CMK (cell line): ENCODE results near the gene GP1BB.
"Not testable (repeated sequence)": the region's sequence is repeated elsewhere in the genome, so short reads cannot be mapped to it uniquely, and the experiment has no call there.

Source experiments
- DNase-seq: peaks from one replicate; pipeline ENCODE4 v3.0.0-alpha.2; 2010; ENCODE audit warnings: low read depth

The GP1BB gene

GRCh38 chr22:19714312-19715187 is 8.8 kb upstream of the GP1BB start, which contains the start of gene SEPTIN5:
TSS of gene SEPTIN5 (plus strand) at chr22:19714503. CDS start at chr22:19714589, 86 bp downstream.
- DNase-seq, result no peak

GRCh38 chr22:19715188-19715930 is 8.0 kb upstream of the GP1BB start:
- no peak for DNase-seq

- DNase-seq, result no peak
Observed at GRCh38 chr22:19716041-19716828, 7.1 kb upstream of the GP1BB start.

- no peak for DNase-seq
Observed at GRCh38 chr22:19716829-19717105, 6.6 kb upstream of the GP1BB start.

GRCh38 chr22:19717181-19717580 is 6.2 kb upstream of the GP1BB start:
- no peak for DNase-seq

GRCh38 chr22:19717691-19718455 is 5.5 kb upstream of the GP1BB start:
- DNase-seq, result no peak

- no peak for DNase-seq
Observed at GRCh38 chr22:19718456-19719049, 4.8 kb upstream of the GP1BB start.

- DNase-seq, result no peak
Observed at GRCh38 chr22:19719050-19719482, 4.3 kb upstream of the GP1BB start.

GRCh38 chr22:19719488-19720021 is 3.8 kb upstream of the GP1BB start:
- no peak for DNase-seq

- DNase-seq, result no peak
Observed at GRCh38 chr22:19720150-19720827, 3.0 kb upstream of the GP1BB start.

- no peak for DNase-seq
Observed at GRCh38 chr22:19720999-19721329, 2.4 kb upstream of the GP1BB start.

- no peak for DNase-seq
Observed at GRCh38 chr22:19721330-19722177, 1.8 kb upstream of the GP1BB start.

- DNase-seq, result no peak
Observed at GRCh38 chr22:19722178-19722981, 959 bp upstream of the GP1BB start.

GRCh38 chr22:19722982-19723231 is 432 bp upstream of the GP1BB start:
- DNase-seq, result no peak

- DNase-seq, result no peak
Observed at GRCh38 chr22:19723983-19724827, 866 bp downstream of the GP1BB start.

- DNase-seq, result no peak
Observed at GRCh38 chr22:19724927-19725661, 1.8 kb downstream of the GP1BB start.

GRCh38 chr22:19726064-19726788 is 2.9 kb downstream of the GP1BB start:
- not testable (repeated sequence) for DNase-seq
